Gastroesophageal sphincter (tissue), 3 donors: ENCODE measurements around the gene SPSB4.

Experiments used
- EP300 ChIP-seq: sonication (generic); formaldehyde crosslinking; IDR thresholded peaks from one replicate; pipeline ENCODE4 v1.6.1; 2017; ENCODE audit warnings: antibody characterized with exemption, mild to moderate bottlenecking
- POLR2A ChIP-seq, 2 donors: fragments of 450-650 bp; IDR thresholded peaks; one replicate each; pipeline ENCODE4 v1.6.1; 2017; ENCODE audit warnings: antibody characterized with exemption in 2 of 2, mild to moderate bottlenecking in 2 of 2, moderate library complexity in 1 of 2
- POLR2AphosphoS5 ChIP-seq: sonication (generic); formaldehyde crosslinking; IDR thresholded peaks from one replicate; pipeline ENCODE4 v1.6.1; 2017; ENCODE audit warnings: antibody characterized with exemption
- TF ChIP-seq, protein P1 (sequence below), 4 experiments: fragments of 200-600 bp in 2 of 4; fragments of 450-650 bp in 2 of 4; sonication (generic) in 1 of 4; IDR thresholded peaks; one replicate each; pipeline ENCODE4 v1.5.1; 2017 to 2019; ENCODE audit warnings: antibody characterized with exemption in 4 of 4, mild to moderate bottlenecking in 2 of 4, moderate library complexity in 2 of 4

GRCh38 chr3:141181819-141182218 is 130.7 kb downstream of the SPSB4 start:
- TF ChIP-seq POLR2A (IDR thresholded peaks at IDR 0.05) (no peak), EP300 (no peak), POLR2AphosphoS5 (no peak)
- TF ChIP-seq, protein P1, sequence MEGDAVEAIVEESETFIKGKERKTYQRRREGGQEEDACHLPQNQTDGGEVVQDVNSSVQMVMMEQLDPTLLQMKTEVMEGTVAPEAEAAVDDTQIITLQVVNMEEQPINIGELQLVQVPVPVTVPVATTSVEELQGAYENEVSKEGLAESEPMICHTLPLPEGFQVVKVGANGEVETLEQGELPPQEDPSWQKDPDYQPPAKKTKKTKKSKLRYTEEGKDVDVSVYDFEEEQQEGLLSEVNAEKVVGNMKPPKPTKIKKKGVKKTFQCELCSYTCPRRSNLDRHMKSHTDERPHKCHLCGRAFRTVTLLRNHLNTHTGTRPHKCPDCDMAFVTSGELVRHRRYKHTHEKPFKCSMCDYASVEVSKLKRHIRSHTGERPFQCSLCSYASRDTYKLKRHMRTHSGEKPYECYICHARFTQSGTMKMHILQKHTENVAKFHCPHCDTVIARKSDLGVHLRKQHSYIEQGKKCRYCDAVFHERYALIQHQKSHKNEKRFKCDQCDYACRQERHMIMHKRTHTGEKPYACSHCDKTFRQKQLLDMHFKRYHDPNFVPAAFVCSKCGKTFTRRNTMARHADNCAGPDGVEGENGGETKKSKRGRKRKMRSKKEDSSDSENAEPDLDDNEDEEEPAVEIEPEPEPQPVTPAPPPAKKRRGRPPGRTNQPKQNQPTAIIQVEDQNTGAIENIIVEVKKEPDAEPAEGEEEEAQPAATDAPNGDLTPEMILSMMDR (IDR thresholded peaks at IDR 0.05), result no peak
